Measurements from ENCODE around the gene SMIM43. TPM values are rescaled to one million over a fixed set of nuclear protein-coding genes. Genes with fewer than 3 reads are reported as not detected.

The SMIM43 gene
- polyA plus RNA-seq (2011; rRNA removed) (0.27 and 0.47 TPM in 2 replicates), polyA minus RNA-seq (2011; rRNA and poly(A)+ RNA removed) (0.10 and 0.28 TPM in 2 replicates)

DNA sequence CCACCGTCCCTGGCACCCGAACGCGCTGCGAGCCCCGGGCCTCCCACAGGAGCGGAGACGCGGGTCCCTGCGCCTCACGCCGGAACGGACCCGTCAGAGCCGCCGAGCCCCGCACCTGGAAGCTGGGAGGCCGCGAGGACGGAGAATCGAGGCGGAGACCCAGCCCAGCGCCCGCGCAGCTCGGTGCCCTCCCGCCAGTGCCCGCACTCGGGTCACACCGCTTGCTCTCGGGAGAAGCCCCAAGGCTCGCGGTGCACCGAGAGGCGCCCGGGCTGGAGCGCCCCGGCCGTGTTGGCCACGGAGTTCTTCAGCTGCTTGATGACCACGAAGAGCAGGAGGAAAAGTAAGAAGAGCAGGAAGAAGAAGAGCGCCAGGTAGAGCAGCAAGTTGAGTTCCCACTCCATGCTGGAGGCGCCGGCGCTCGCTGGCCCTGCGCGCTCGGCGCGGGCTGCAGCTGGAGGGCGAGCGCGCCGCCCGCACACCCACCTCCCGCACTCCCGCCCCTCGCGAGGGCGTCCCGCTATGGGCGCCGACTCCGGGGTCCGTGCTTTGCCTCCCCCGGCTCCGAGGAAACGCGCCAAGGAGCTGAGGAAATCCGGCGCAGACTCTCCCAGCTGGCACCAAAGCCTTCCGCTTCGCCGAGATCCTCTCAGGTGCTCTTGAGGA, at the start of gene SMIM43:
Gene SMIM43, minus strand, starts transcription at position 463 of the 666 bp plus-strand sequence. Its CDS starts 59 bp downstream, at position 404.
- no peaks in the 10 kb centered on the region for H3K27me3 ChIP-seq (ENCODE audit: control insufficient read depth, insufficient read depth, low read length)
- peak within 1 kb of the TSS; percentile 48 for H3K4me3 ChIP-seq (ENCODE audit: low read depth, low read length)
- no peaks in the 10 kb centered on the region for H3K36me3 ChIP-seq (ENCODE audit: control insufficient read depth, insufficient read depth, low read length)
- CTCF ChIA-PET = interaction anchor here (1.2 to 1.6 kb wide), 3 partner anchors 9 to 57 kb away, joined by 3 to 4 read pairs (median 3); no protein-coding TSS in a partner anchor
- no peak for DNase-seq (ENCODE audit: low read depth)
- POLR2A ChIA-PET = interaction anchor here (0.5 kb wide), 1 partner anchor 114 kb away, joined by 8 read pairs; no protein-coding TSS in a partner anchor
- TF ChIP-seq, protein P1, sequence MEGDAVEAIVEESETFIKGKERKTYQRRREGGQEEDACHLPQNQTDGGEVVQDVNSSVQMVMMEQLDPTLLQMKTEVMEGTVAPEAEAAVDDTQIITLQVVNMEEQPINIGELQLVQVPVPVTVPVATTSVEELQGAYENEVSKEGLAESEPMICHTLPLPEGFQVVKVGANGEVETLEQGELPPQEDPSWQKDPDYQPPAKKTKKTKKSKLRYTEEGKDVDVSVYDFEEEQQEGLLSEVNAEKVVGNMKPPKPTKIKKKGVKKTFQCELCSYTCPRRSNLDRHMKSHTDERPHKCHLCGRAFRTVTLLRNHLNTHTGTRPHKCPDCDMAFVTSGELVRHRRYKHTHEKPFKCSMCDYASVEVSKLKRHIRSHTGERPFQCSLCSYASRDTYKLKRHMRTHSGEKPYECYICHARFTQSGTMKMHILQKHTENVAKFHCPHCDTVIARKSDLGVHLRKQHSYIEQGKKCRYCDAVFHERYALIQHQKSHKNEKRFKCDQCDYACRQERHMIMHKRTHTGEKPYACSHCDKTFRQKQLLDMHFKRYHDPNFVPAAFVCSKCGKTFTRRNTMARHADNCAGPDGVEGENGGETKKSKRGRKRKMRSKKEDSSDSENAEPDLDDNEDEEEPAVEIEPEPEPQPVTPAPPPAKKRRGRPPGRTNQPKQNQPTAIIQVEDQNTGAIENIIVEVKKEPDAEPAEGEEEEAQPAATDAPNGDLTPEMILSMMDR (IDR thresholded peaks at IDR 0.05; ENCODE audit: insufficient read depth, low read depth, low read length) = no peak

DNA sequence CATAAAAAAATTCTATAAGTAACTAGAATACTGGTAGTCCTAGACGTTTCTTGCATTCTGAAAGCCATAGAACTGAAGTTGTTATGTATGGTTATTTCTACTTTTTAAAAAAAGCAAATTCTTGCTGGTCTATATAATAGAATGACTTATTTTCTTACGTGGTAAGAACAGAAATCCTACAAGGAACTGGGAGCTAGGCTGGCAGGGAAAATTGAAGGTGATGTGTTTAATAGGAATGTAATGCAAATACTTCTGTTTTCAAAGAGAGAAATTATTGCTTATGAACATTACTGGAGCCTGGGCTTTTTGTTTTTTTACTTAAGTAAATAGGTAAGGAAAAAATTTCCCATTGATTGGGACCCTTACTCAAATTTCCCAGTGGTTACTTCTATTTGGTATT, 49.8 kb upstream of the SMIM43 start:
- H3K36me3 ChIP-seq (ENCODE audit: control insufficient read depth, insufficient read depth, low read length) = peaks cover 5% of the 10 kb centered on the region
- TF ChIP-seq, protein P1 (IDR thresholded peaks at IDR 0.05; ENCODE audit: insufficient read depth, low read depth, low read length) = no peak
- no peak overlapping the region for H3K4me3 ChIP-seq (ENCODE audit: low read depth, low read length)
- H3K27me3 ChIP-seq (ENCODE audit: control insufficient read depth, insufficient read depth, low read length) = no peaks in the 10 kb centered on the region
- ChIA-PET POLR2A (no interaction called here), CTCF (no interaction called here)
- DNase-seq (ENCODE audit: low read depth) = no peak

DNA sequence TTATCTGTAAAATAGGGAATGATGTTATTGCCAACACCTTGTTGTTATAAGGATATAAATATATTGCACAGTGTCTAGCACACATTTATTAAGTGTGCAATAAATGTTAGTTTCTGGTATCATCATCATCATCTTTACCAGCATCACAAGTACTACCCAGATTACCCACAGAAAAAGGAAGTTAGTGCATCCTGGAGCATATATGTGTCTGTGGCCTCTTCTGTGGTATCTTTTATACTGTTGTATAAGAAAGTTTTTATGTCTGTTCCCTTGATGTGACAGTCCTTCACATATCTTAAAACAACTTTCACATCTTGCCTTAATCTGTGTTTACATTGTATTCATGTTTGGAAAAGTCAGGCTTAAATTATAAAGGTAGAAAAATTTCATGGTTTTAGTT, 46.2 kb upstream of the SMIM43 start:
- Histone ChIP-seq H3K27me3 (ENCODE audit: control insufficient read depth, insufficient read depth, low read length) (no peaks in the 10 kb centered on the region), H3K36me3 (ENCODE audit: control insufficient read depth, insufficient read depth, low read length) (peaks cover 3% of the 10 kb centered on the region), H3K4me3 (ENCODE audit: low read depth, low read length) (no peak overlapping the region)
- ChIA-PET POLR2A (no interaction called here), CTCF (no interaction called here)
- DNase-seq (ENCODE audit: low read depth) = no peak
- TF ChIP-seq, protein P1 (IDR thresholded peaks at IDR 0.05; ENCODE audit: insufficient read depth, low read depth, low read length) = no peak

DNA sequence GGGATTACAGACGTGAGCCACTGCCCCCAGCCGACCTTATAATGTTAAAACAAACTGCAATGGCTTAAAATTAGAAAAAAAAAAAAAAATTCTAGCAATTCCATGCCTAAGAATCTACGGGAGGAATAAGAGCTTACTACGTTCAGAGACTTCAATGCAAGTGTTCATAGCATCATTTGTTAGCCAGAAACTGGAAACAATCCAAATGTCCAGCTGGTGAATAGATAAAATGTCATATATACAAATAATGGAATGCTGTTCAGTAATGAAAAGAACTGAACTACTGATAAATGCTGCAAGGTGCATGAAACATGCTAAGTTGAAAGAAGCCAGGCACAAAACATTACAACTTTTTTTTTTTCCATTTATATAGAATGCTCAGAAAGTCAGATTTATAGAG, 41.4 kb upstream of the SMIM43 start:
- CTCF ChIA-PET = interaction anchor here (1.4 kb wide), 1 partner anchor 17 kb away, joined by 3 read pairs; no protein-coding TSS in a partner anchor
- TF ChIP-seq, protein P1 (IDR thresholded peaks at IDR 0.05; ENCODE audit: insufficient read depth, low read depth, low read length) = no peak
- POLR2A ChIA-PET = interaction anchor here (0.7 kb wide), 1 partner anchor 21 kb away, joined by 5 read pairs; no protein-coding TSS in a partner anchor
- DNase-seq (ENCODE audit: low read depth) = no peak
- Histone ChIP-seq H3K36me3 (ENCODE audit: control insufficient read depth, insufficient read depth, low read length) (peaks cover 1% of the 10 kb centered on the region), H3K27me3 (ENCODE audit: control insufficient read depth, insufficient read depth, low read length) (no peaks in the 10 kb centered on the region), H3K4me3 (ENCODE audit: low read depth, low read length) (no peak overlapping the region)

DNA sequence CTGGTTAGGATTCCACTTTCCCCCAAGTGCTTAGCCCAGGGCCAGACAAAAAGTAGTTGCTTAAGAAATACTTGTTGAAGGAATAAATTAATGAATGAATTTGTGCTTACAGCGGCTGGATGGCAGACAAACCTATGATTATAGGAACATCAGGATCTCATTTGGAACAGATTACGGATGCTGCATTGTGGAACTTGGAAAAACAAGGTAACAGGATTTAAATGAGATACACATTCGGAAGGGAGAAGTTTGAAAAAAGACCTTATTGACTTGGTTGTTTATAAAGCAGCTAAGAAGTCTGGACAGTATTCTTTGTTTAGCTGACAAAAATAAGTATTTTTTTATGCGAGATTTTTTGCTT, 36.7 kb upstream of the SMIM43 start:
- Histone ChIP-seq H3K36me3 (ENCODE audit: control insufficient read depth, insufficient read depth, low read length) (no peaks in the 10 kb centered on the region; the same call in none of the 2 replicates), H3K27me3 (ENCODE audit: control insufficient read depth, insufficient read depth, low read length) (no peaks in the 10 kb centered on the region), H3K4me3 (ENCODE audit: low read depth, low read length) (peak overlapping the region; percentile 72)
- TF ChIP-seq, protein P1 (IDR thresholded peaks at IDR 0.05; ENCODE audit: insufficient read depth, low read depth, low read length) = no peak
- POLR2A ChIA-PET = no interaction called here
- no peak for DNase-seq (ENCODE audit: low read depth)
- CTCF ChIA-PET = interaction anchor here (0.6 to 1.5 kb wide), 2 partner anchors 12 to 61 kb away, joined by 3 read pairs; no protein-coding TSS in a partner anchor

Measured in BJ (cell line).